Measurements from ENCODE around the gene MLIP. TPM values are rescaled to one million over a fixed set of nuclear protein-coding genes. Genes with fewer than 3 reads are reported as not detected.

Gene MLIP
- total RNA-seq, 4 donors from 2014 or later: 3.1 to 16.7 (median 12.2) TPM

GRCh38 chr6:54264581-54265272, 153.5 kb downstream of the MLIP start:
- no peak for TF ChIP-seq POLR2AphosphoS5 (IDR thresholded peaks at IDR 0.05)
- no peak for TF ChIP-seq EP300 (IDR thresholded peaks at IDR 0.05)
- TF ChIP-seq POLR2A (IDR thresholded peaks at IDR 0.05): no peak
- no peak for TF ChIP-seq CTCF (IDR thresholded peaks at IDR 0.05)
- Histone ChIP-seq H3K9me3 (no peaks in the 10 kb centered on the region), H3K4me3 (no peak overlapping the region), H3K27me3 (no peaks in the 10 kb centered on the region), H3K4me1 (no peaks in the 10 kb centered on the region), H3K36me3 (no peaks in the 10 kb centered on the region), H3K27ac (no peak overlapping the region)
- WGBS: 91% methylated on average over 4 of the region's 4 CpGs
- DNase-seq (ENCODE audit: low spot score in 2 of 2): no peak

GRCh38 chr6:54266400-54266923, 155.2 kb downstream of the MLIP start:
- H3K4me3 ChIP-seq: no peak overlapping the region
- DNase-seq (ENCODE audit: low spot score in 2 of 2): no peak
- no peaks in the 10 kb centered on the region for H3K9me3 ChIP-seq
- H3K27me3 ChIP-seq: no peaks in the 10 kb centered on the region
- H3K4me1 ChIP-seq: no peaks in the 10 kb centered on the region
- TF ChIP-seq EP300 (IDR thresholded peaks at IDR 0.05): no peak
- no peak for TF ChIP-seq POLR2AphosphoS5 (IDR thresholded peaks at IDR 0.05)
- TF ChIP-seq POLR2A (IDR thresholded peaks at IDR 0.05): no peak
- no peak for TF ChIP-seq CTCF (IDR thresholded peaks at IDR 0.05)
- no peak overlapping the region for H3K27ac ChIP-seq
- no peaks in the 10 kb centered on the region for H3K36me3 ChIP-seq
- WGBS: 76% methylated on average over 5 of the region's 5 CpGs

- no peaks in the 10 kb centered on the region for H3K4me1 ChIP-seq
- H3K4me3 ChIP-seq: no peak overlapping the region
- 72% methylated on average over 2 of the region's 2 CpGs for WGBS
- H3K9me3 ChIP-seq: no peaks in the 10 kb centered on the region
- H3K27me3 ChIP-seq: no peaks in the 10 kb centered on the region
- no peaks in the 10 kb centered on the region for H3K36me3 ChIP-seq
- no peak for DNase-seq (ENCODE audit: low spot score in 2 of 2)
- no peak overlapping the region for H3K27ac ChIP-seq
- no peak for TF ChIP-seq POLR2A (IDR thresholded peaks at IDR 0.05)
- TF ChIP-seq POLR2AphosphoS5 (IDR thresholded peaks at IDR 0.05): no peak
- TF ChIP-seq EP300 (IDR thresholded peaks at IDR 0.05): no peak
- no peak for TF ChIP-seq CTCF (IDR thresholded peaks at IDR 0.05)
Measured at GRCh38 chr6:54267798-54268197, 156.6 kb downstream of the MLIP start.

GRCh38 chr6:54273214-54273820, 162.1 kb downstream of the MLIP start:
- Histone ChIP-seq H3K4me3 (no peak overlapping the region), H3K36me3 (no peaks in the 10 kb centered on the region), H3K27ac (no peak overlapping the region), H3K27me3 (no peaks in the 10 kb centered on the region), H3K4me1 (no peaks in the 10 kb centered on the region), H3K9me3 (no peaks in the 10 kb centered on the region)
- no peak for TF ChIP-seq CTCF (IDR thresholded peaks at IDR 0.05)
- TF ChIP-seq EP300 (IDR thresholded peaks at IDR 0.05): no peak
- TF ChIP-seq POLR2A (IDR thresholded peaks at IDR 0.05): no peak
- TF ChIP-seq POLR2AphosphoS5 (IDR thresholded peaks at IDR 0.05): no peak
- 97% methylated on average over 6 of the region's 6 CpGs for WGBS
- no peak for DNase-seq (ENCODE audit: low spot score in 2 of 2)

GRCh38 chr6:54274383-54274782, 163.1 kb downstream of the MLIP start:
- Histone ChIP-seq H3K4me3 (no peak overlapping the region), H3K36me3 (no peaks in the 10 kb centered on the region), H3K9me3 (no peaks in the 10 kb centered on the region), H3K27ac (no peak overlapping the region), H3K27me3 (no peaks in the 10 kb centered on the region), H3K4me1 (no peaks in the 10 kb centered on the region)
- DNase-seq (ENCODE audit: low spot score in 2 of 2): no peak
- TF ChIP-seq POLR2AphosphoS5 (IDR thresholded peaks at IDR 0.05) (no peak), CTCF (IDR thresholded peaks at IDR 0.05) (no peak)

Measured in suprapubic skin (tissue), 4 donors.